K562 (cell line): Measurements from ENCODE around the gene PDCD6IP. TPM values are rescaled to one million over a fixed set of nuclear protein-coding genes. Genes with fewer than 3 reads are reported as not detected.

Experiments
- BCL6 ChIP-seq: fragments of 250-450 bp; sonication (Bioruptor Pico); IDR thresholded peaks from 2 replicates; pipeline ENCODE4 v1.4.0; 2020
- CC2D1A ChIP-seq: fragments of 450-650 bp; IDR thresholded peaks from 2 replicates; pipeline ENCODE4 v1.6.1; 2017; ENCODE audit warnings: mild to moderate bottlenecking
- CHD4 ChIP-seq: fragments of 200-600 bp; sonication (generic); IDR thresholded peaks from 3 replicates; pipeline ENCODE4 v1.6.1; 2012; ENCODE audit warnings: low read depth, mild to moderate bottlenecking, mixed read lengths, low read length, inconsistent platforms; ENCODE audit not compliant: insufficient read depth, insufficient replicate concordance, poor library complexity, severe bottlenecking
- CTCFL ChIP-seq: IDR thresholded peaks from 2 replicates; pipeline ENCODE4 v1.6.1; 2011; ENCODE audit warnings: borderline replicate concordance, low read depth, mild to moderate bottlenecking, moderate library complexity, low read length; ENCODE audit not compliant: insufficient read depth, poor library complexity, severe bottlenecking
- ESRRA ChIP-seq: fragments of 450-650 bp; IDR thresholded peaks from 2 replicates; pipeline ENCODE4 v1.6.1; 2014; ENCODE audit warnings: low read depth, mild to moderate bottlenecking, moderate library complexity, borderline replicate concordance
- FOXK1 ChIP-seq: sonication (generic); formaldehyde crosslinking; IDR thresholded peaks from 2 replicates; pipeline ENCODE4 v1.8.0; 2022; ENCODE audit warnings: missing genetic modification reagents, mild to moderate bottlenecking, borderline replicate concordance
- HDAC6 ChIP-seq: IDR thresholded peaks from 2 replicates; pipeline ENCODE4 v1.6.1; 2012; ENCODE audit warnings: low read depth, mild to moderate bottlenecking, control low read depth, inconsistent platforms, low read length, moderate library complexity
- HNRNPL ChIP-seq: fragments of 200-400 bp; formaldehyde crosslinking; IDR thresholded peaks from 2 replicates; pipeline ENCODE4 v1.6.1; 2017; ENCODE audit warnings: low read depth, mild to moderate bottlenecking, low read length
- MAX ChIP-seq: sonication (generic); formaldehyde crosslinking; IDR thresholded peaks from 2 replicates; pipeline ENCODE4 v1.9.0; 2022; ENCODE audit warnings: mild to moderate bottlenecking, missing genetic modification reagents
- MXD1 ChIP-seq: fragments of 250-450 bp; sonication (Bioruptor Pico); IDR thresholded peaks from 2 replicates; pipeline ENCODE4 v1.8.0; 2021; ENCODE audit warnings: borderline replicate concordance, mild to moderate bottlenecking, moderate library complexity; ENCODE audit not compliant: poor library complexity, severe bottlenecking
- NCOA1 ChIP-seq: fragments of 450-650 bp; IDR thresholded peaks from 2 replicates; pipeline ENCODE4 v1.6.1; 2016; ENCODE audit warnings: low read depth
- NUFIP1 ChIP-seq: fragments of 450-650 bp; IDR thresholded peaks from 2 replicates; pipeline ENCODE4 v1.6.1; 2018; ENCODE audit not compliant: partially characterized antibody
- ZBTB34 ChIP-seq: fragments of 250-450 bp; sonication (Bioruptor Pico); IDR thresholded peaks from 2 replicates; pipeline ENCODE4 v1.8.0; 2021; ENCODE audit warnings: mild to moderate bottlenecking, moderate library complexity
- ZBTB7A ChIP-seq: IDR thresholded peaks from 2 replicates; pipeline ENCODE4 v1.6.1; 2011; ENCODE audit warnings: low read depth, mild to moderate bottlenecking, low read length, moderate library complexity, borderline replicate concordance; ENCODE audit not compliant: control insufficient read depth
- ZBTB8A ChIP-seq: fragments of 450-650 bp; IDR thresholded peaks from 2 replicates; pipeline ENCODE4 v1.6.1; 2018; ENCODE audit warnings: mild to moderate bottlenecking, moderate library complexity; ENCODE audit not compliant: partially characterized antibody
- ZNF133 ChIP-seq: fragments of 250-450 bp; sonication (Bioruptor Pico); IDR thresholded peaks from 2 replicates; pipeline ENCODE4 v1.4.0; 2020; ENCODE audit warnings: mild to moderate bottlenecking
- ZNF507 ChIP-seq: conservative IDR thresholded peaks from 2 replicates; pipeline ENCODE4 v1.6.1; 2017; ENCODE audit warnings: missing genetic modification characterization, missing compliant biosample characterization
- ZNF592 ChIP-seq: fragments of 450-650 bp; IDR thresholded peaks from 2 replicates; pipeline ENCODE4 v1.6.1; 2017; ENCODE audit warnings: antibody characterized with exemption, mild to moderate bottlenecking
- polyA plus RNA-seq, 8 experiments: library from polyadenylated mRNA; depleted of rRNA in 4 of 8; stranded (reverse) in 5 of 8; unstranded in 3 of 8; fragments of >200 nt; fragmentation: Nextera tagmentation in 2 of 8; fragmentation: Illumina TruSeq in 1 of 8; extraction: Ambion mirVana in 2 of 8; extraction: Trizol in 1 of 8; gene quantifications; 2 replicates each; pipeline versions ENCODE4 v1.2.1 to v1.2.3, GENCODE V29; 2011 to 2014; ENCODE audit warnings: inconsistent platforms in 1 of 8, missing spikeins in 1 of 8
- total RNA-seq, 7 experiments: library from RNA; depleted of rRNA in 6 of 7; stranded (reverse); fragments of >200 nt in 6 of 7; fragmentation: Illumina TruSeq in 2 of 7; extraction: Trizol in 2 of 7; gene quantifications; 2 replicates each; pipeline versions ENCODE4 v1.2.1 to v1.2.3, GENCODE V29; 2011 to 2021; ENCODE audit warnings: low replicate concordance in 1 of 7

The PDCD6IP gene
- total and polyA plus RNA-seq, 9 of the 15 experiments (the other 6 are each of a cell fraction or from before 2014, with no cell fraction given) = 40.2 to 302 (median 122) TPM

GRCh38 chr3:33901862-33902563 lies 103.6 kb downstream of the PDCD6IP start (continued):
- no peak for TF ChIP-seq MXD1 (CRISPR knock-in tag)
- no peak for TF ChIP-seq MAX (CRISPR knock-in tag)
- TF ChIP-seq ZBTB8A = no peak
- TF ChIP-seq ZNF592 = peak; percentile 95
- TF ChIP-seq CC2D1A = peak; percentile 11; the same call in 1 of the 2 replicates
- TF ChIP-seq NUFIP1 = no peak
- TF ChIP-seq ESRRA = no peak
- TF ChIP-seq HNRNPL = no peak
- TF ChIP-seq CHD4 = no peak
- no peak for TF ChIP-seq ZNF133
- TF ChIP-seq HDAC6 = no peak
- no peak for TF ChIP-seq ZBTB34 (CRISPR knock-in tag)
- peak; percentile 54; the same call in 1 of the 2 replicates for TF ChIP-seq NCOA1
- TF ChIP-seq ZBTB7A = peak; percentile 40; the same call in 1 of the 2 replicates
- no peak for TF ChIP-seq CTCFL
- TF ChIP-seq ZNF507 = no peak
- no peak for TF ChIP-seq BCL6 (CRISPR knock-in tag)
- no peak for TF ChIP-seq FOXK1 (CRISPR knock-in tag)
